Measurements from ENCODE around the gene CDC42BPA. TPM values are rescaled to one million over a fixed set of nuclear protein-coding genes. Genes with fewer than 3 reads are reported as not detected.

Gene CDC42BPA
- total and polyA plus RNA-seq, 3 donors from 2014 or later = 39.9 to 109 (median 105) TPM

- TF ChIP-seq, protein P1, sequence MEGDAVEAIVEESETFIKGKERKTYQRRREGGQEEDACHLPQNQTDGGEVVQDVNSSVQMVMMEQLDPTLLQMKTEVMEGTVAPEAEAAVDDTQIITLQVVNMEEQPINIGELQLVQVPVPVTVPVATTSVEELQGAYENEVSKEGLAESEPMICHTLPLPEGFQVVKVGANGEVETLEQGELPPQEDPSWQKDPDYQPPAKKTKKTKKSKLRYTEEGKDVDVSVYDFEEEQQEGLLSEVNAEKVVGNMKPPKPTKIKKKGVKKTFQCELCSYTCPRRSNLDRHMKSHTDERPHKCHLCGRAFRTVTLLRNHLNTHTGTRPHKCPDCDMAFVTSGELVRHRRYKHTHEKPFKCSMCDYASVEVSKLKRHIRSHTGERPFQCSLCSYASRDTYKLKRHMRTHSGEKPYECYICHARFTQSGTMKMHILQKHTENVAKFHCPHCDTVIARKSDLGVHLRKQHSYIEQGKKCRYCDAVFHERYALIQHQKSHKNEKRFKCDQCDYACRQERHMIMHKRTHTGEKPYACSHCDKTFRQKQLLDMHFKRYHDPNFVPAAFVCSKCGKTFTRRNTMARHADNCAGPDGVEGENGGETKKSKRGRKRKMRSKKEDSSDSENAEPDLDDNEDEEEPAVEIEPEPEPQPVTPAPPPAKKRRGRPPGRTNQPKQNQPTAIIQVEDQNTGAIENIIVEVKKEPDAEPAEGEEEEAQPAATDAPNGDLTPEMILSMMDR (IDR thresholded peaks at IDR 0.05) = no peak
- no peak for TF ChIP-seq POLR2A (IDR thresholded peaks at IDR 0.05)
- H3K27me3 ChIP-seq = no peaks in the 10 kb centered on the region
- no peaks in the 10 kb centered on the region for H3K4me1 ChIP-seq
- H3K36me3 ChIP-seq (ENCODE audit: low read depth, missing control alignments) = no peaks in the 10 kb centered on the region
- H3K4me3 ChIP-seq = no peak overlapping the region
- no peak overlapping the region for H3K27ac ChIP-seq
- DNase-seq = no peak
- intact Hi-C loops (cut with DNase I; ENCODE audit: low total_unique reads) = no loop called here
- no peaks in the 10 kb centered on the region for H3K9me3 ChIP-seq
- WGBS, 2 donors = 91 to 94% methylated on average over 5 of the region's 5 CpGs
These were observed 260.0 kb downstream of the CDC42BPA start for GRCh38 chr1:227058321-227058751.

DNA sequence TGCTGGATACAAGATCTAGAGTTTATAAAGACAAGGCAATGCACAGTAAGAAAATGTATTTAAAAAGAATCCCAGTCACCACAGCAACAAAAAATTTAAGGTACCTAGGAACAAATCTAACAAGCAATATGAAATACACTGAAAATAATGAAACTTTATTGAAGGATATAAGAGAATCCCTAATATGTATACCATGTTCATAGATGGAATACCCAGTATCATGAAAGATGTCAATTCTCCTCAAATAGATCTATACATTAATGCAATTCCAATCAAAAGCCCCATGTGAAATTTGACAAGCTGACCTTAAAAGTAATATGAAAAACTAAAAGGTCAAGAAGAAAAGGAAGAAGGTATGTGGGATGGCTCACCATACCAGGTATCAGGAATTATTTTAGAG is 269.0 kb downstream of the CDC42BPA start:
- no peaks in the 10 kb centered on the region for H3K9me3 ChIP-seq
- H3K36me3 ChIP-seq (ENCODE audit: low read depth, missing control alignments) = no peaks in the 10 kb centered on the region
- no peak overlapping the region for H3K4me3 ChIP-seq
- H3K27me3 ChIP-seq = no peaks in the 10 kb centered on the region
- no peak overlapping the region for H3K27ac ChIP-seq
- intact Hi-C loops (cut with DNase I; ENCODE audit: low total_unique reads) = no loop called here
- no peaks in the 10 kb centered on the region for H3K4me1 ChIP-seq
- no peak for DNase-seq
- no peak for TF ChIP-seq POLR2A (IDR thresholded peaks at IDR 0.05)
- TF ChIP-seq, protein P1 (IDR thresholded peaks at IDR 0.05) = no peak

DNA sequence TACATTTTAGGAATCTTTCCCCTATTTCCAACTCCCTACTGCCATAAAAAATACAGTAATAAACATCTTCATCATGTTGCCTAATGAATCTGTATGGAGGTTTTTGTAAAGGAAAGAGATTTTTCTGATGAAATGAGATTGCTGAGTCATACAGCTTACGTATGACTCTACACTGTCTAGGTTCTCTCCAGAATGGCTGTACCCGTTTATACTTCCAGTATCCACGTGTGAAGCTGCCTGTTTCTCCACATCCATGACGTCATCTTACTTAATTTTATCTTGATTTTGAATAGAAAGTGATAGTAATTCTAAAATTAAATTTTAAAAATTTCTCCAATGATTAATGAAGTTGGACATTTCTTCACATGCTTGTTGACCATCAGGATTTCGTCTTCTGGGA is 274.5 kb downstream of the CDC42BPA start:
- Histone ChIP-seq H3K4me1 (no peaks in the 10 kb centered on the region), H3K27me3 (no peaks in the 10 kb centered on the region), H3K36me3 (ENCODE audit: low read depth, missing control alignments) (no peaks in the 10 kb centered on the region), H3K27ac (no peak overlapping the region), H3K4me3 (no peak overlapping the region), H3K9me3 (no peaks in the 10 kb centered on the region)
- TF ChIP-seq, protein P1 (IDR thresholded peaks at IDR 0.05) = no peak
- TF ChIP-seq POLR2A (IDR thresholded peaks at IDR 0.05) = no peak
- whole genome bisulfite sequencing, 2 donors = 94 to 95% methylated on average over 5 of the region's 5 CpGs
- intact Hi-C loops (cut with DNase I; ENCODE audit: low total_unique reads) = no loop called here
- no peak for DNase-seq

- intact Hi-C loops (cut with DNase I; ENCODE audit: low total_unique reads) = no loop called here
- Histone ChIP-seq H3K27ac (no peak overlapping the region), H3K4me3 (no peak overlapping the region), H3K36me3 (ENCODE audit: low read depth, missing control alignments) (no peaks in the 10 kb centered on the region), H3K27me3 (no peaks in the 10 kb centered on the region), H3K9me3 (no peaks in the 10 kb centered on the region), H3K4me1 (no peaks in the 10 kb centered on the region)
- TF ChIP-seq, protein P1 (IDR thresholded peaks at IDR 0.05) = no peak
- no peak for TF ChIP-seq POLR2A (IDR thresholded peaks at IDR 0.05)
- 86 to 90% methylated on average over 3 of the region's 3 CpGs for WGBS, 2 donors
- DNase-seq = no peak
These were observed 276.0 kb downstream of the CDC42BPA start for GRCh38 chr1:227042292-227042691.

DNA sequence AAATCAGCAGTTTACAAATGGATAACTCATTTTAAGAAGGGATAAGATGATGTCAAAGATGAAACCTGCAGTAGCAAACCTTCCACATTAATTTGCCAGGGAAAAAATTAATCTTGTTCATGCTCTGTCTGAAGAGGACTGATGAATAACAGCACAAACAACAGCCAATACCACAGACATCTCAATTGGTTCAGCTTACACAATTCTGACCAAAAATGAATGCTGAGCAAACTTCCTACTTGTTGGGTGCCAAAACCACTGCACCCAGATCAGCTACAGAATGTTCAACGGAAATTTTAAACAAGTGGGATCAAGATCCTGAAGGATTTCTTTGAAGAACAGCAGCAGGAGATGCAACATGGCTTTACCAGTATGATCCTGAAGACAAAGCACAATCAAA is 279.9 kb downstream of the CDC42BPA start:
- Histone ChIP-seq H3K4me3 (no peak overlapping the region), H3K27me3 (no peaks in the 10 kb centered on the region), H3K27ac (no peak overlapping the region), H3K36me3 (ENCODE audit: low read depth, missing control alignments) (no peaks in the 10 kb centered on the region), H3K9me3 (no peaks in the 10 kb centered on the region), H3K4me1 (no peaks in the 10 kb centered on the region)
- intact Hi-C loops (cut with DNase I; ENCODE audit: low total_unique reads) = no loop called here
- no peak for DNase-seq
- WGBS, 2 donors = 100% methylated on average over 1 of the region's 1 CpG
- TF ChIP-seq, protein P1 (IDR thresholded peaks at IDR 0.05) = no peak
- no peak for TF ChIP-seq POLR2A (IDR thresholded peaks at IDR 0.05)

All from testis (tissue), 3 donors.